AML-193 (cell line): ENCODE measurements around the gene BCL7A.
A peak's percentile ranks its signal among the peaks of the same experiment; 100 is the strongest.

ENCODE experiments used
- DNase-seq, 2 experiments: peaks; one replicate each; lab custom pipeline; 2025; lab: John Stamatoyannopoulos, UW

BCL7A gene

GRCh38 chr12:122078141-122079032, 56.7 kb downstream of the BCL7A start, which contains the start of gene MLXIP:
MLXIP (plus strand) TSS chr12:122078756; CDS start chr12:122078854, 98 bp downstream.
- peak; percentile 76 to 85 for DNase-seq

- DNase-seq: no peak
Measured at GRCh38 chr12:122079033-122079531, 57.4 kb downstream of the BCL7A start.

- peak; percentile 19 to 53 for DNase-seq
Measured at GRCh38 chr12:122079532-122080081, 57.9 kb downstream of the BCL7A start.

- peak; percentile 91 to 95 for DNase-seq
Measured at GRCh38 chr12:122080149-122081082, 58.7 kb downstream of the BCL7A start.

GRCh38 chr12:122081083-122081696, 59.5 kb downstream of the BCL7A start:
- no peak for DNase-seq

GRCh38 chr12:122081697-122082221, 60.1 kb downstream of the BCL7A start:
- peak; percentile 91 to 94 for DNase-seq

- no peak for DNase-seq
Measured at GRCh38 chr12:122082621-122083356, 61.1 kb downstream of the BCL7A start.

- DNase-seq: no peak
Measured at GRCh38 chr12:122084857-122085405, 63.2 kb downstream of the BCL7A start.

- DNase-seq: no peak
Measured at GRCh38 chr12:122085591-122085990, 63.9 kb downstream of the BCL7A start.

GRCh38 chr12:122086116-122086515, 64.4 kb downstream of the BCL7A start:
- no peak for DNase-seq

- DNase-seq: no peak
Measured at GRCh38 chr12:122086641-122087285, 65.1 kb downstream of the BCL7A start.

GRCh38 chr12:122087431-122088178, 65.9 kb downstream of the BCL7A start:
- DNase-seq: no peak

GRCh38 chr12:122088179-122088810, 66.6 kb downstream of the BCL7A start:
- DNase-seq: no peak

- DNase-seq: no peak
Measured at GRCh38 chr12:122089077-122089476, 67.4 kb downstream of the BCL7A start.

- DNase-seq: no peak
Measured at GRCh38 chr12:122090759-122091515, 69.3 kb downstream of the BCL7A start.

- no peak for DNase-seq
Measured at GRCh38 chr12:122093098-122093883, 71.6 kb downstream of the BCL7A start.

GRCh38 chr12:122094137-122094734, 72.6 kb downstream of the BCL7A start:
- DNase-seq: no peak
